ENCODE results near the gene TSPAN9.
A peak's percentile ranks its signal among the peaks of the same experiment; 100 is the strongest.

The TSPAN9 gene

DNA sequence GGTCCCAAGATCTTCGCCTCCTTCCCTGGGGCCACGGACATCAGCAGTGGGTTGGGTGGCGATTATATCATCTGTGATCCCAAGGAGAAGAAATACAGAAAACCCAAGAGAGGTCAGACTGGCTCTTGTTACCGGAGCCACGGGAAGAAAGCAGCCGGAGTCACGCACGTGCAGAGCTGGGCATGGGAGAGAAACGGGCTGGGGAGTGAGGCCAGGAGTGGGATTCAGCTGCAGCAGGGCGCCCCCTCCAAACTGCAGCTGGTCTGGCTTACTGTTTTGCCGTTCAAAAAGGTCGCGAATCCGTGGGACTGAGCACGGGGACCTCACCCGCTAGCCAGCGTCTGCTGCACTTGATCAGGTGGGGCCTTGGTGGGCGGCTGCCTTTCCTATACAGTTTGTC is 207.2 kb downstream of the TSPAN9 start:
- no peak for DNase-seq

DNA sequence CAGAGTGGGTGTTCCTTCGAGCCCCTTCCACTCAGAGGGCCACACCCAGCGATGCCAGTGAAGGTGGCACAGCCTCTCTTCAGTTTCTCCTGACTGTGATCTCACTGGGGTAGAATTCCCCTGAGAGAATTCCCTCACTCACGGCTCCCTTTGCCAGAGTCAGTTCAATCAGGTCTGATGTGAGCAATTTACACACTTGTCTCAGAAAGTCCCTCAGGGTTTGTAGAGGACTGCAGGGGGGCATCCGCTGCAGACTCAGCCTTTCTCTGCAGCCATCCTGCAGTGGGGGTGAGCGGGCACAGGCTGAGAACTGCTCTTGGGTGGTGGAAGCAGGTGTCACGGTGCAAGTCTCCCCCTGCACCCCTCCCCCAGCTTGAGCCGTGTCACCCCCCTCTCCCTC is 208.4 kb downstream of the TSPAN9 start:
- DNase-seq, result no peak

DNA sequence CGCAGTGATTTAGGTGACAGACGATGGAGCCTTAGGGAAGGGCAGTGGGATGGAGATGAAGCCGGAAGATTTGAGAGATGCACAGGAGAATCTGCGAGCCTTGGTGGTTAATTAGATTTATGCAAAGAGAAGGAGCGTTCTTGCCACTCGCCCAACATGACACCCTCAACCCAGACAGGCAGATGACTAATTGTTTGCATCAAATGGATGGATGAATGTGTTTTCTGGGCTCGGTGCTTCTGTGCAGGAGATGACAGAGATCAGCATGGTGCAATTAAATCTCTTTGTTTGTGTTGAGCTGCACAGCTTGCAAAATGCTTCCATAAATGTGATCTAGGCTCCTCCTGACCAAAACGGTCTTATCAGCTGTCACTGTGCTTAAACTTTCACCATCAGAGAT is 211.5 kb downstream of the TSPAN9 start:
- no peak for DNase-seq

- DNase-seq, result no peak
Observed at GRCh38 chr12:3289702-3290101, 212.5 kb downstream of the TSPAN9 start.

GRCh38 chr12:3291939-3292338 is 214.8 kb downstream of the TSPAN9 start:
- DNase-seq, result no peak

DNA sequence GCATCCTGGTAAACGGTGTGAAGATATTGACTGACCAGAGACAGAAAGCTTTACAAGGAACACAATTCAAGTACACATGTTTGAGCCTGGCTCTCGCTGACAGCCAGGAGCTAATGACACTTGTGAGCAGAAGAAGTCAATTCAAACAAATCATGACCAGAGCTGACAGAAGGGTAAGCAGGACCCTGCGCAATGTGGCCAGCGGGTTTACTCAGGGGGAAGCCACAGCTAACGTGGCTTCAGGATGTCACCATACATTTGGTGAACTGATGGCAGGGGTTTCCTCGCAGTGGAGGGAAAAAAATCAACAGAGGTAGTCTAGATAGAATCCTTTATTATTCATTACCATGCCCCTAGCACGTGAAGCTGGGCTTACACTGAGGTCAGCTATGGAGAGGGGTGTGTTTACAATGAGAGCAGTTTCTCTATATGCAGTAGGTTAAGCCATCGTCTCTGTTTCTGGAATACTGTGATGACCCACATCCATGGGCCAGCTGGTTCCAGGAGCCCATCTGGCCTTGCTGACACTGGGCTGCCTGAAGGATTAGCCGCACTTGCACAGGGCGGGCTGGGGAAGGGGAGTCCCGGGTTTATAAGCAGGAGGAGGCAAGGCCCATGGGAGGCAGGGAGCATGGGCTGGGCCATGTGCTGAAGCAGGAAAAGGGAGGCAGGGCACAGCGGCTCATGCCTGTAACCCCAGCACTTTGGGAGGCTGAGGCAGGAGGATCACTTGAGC is 215.7 kb downstream of the TSPAN9 start:
- DNase-seq, result no peak

GRCh38 chr12:3293446-3294161 is 216.4 kb downstream of the TSPAN9 start:
- DNase-seq, result no peak

DNA sequence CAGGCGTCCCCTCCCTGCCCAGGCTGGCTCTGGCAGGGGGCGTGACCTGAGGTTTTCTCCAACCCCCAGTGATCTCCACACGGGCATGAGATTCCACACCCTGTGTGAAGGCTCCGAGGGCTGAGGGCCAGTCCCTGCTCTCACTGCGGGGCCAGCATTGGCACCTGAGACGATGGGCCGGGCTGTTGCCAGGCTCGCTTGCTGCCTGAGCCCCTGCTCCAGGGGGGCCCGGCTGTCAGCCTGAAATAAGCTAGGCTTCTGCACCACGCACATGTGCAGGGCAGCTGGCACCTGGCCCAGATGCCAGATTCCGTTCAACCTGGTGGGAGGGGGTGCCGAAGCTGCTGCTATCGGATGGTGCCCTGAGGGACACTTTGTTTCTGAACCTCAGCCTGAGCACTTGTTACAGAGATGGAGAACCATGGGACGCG is 217.3 kb downstream of the TSPAN9 start:
- no peak for DNase-seq

DNA sequence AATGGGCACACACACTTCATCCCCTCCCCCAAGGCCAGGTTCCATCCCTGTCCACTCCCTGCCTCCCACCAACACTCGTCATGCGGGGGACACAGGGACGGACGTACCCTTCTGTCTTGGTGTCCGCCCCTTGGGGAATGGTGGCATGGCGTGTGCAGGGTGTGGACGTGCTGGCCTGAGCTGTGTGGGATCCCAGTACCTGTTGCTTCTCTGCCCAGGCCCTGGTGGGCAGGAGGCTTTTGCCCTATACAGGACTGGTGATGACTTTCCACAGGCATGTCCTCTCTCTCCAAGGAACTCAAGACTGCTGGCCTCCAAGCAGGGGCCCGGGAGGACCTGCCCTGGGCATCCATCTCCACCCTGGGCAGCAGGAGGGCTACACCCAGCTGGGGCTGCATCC is 218.0 kb downstream of the TSPAN9 start:
- no peak for DNase-seq

DNA sequence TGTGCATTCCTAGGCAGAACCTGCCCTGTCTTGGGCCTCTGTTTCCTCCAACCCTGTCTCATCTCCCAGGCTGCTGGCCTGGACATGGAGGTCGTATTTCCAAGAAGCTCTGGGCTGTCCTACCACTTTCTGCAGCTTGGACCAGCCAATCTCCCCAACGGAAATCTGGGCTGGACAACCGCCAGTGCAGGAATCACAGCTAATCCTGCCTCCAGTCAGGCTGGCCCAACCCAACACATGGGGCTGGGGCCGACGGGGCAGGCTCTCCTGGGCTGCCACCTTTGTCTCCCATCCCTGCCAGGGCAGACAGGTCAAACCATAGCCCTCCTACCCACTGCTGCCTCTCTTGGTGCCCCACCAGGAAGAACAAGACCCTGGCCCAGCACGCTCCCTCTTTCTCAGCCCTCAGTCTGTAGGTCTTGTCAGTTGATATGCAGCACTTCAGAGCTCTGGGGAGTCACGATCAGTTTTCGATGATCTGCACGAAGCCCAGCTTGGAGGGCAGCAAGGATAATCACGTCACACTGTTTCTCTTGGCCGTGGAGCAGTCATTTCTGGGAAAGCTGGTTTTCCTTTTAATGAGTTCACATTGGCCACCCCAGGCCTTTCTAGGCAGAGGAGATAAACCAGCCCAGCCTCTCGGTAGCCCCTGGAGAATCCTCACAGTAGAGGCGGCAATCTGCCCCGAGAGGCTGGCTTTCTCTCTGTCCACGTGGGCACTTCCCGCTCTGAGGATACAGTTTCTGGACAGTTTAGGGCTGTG is 218.6 kb downstream of the TSPAN9 start:
- no peak for DNase-seq

- DNase-seq, result no peak
Observed at GRCh38 chr12:3296409-3296701, 219.2 kb downstream of the TSPAN9 start.

GRCh38 chr12:3298603-3299002 is 221.4 kb downstream of the TSPAN9 start:
- DNase-seq, result no peak

DNA sequence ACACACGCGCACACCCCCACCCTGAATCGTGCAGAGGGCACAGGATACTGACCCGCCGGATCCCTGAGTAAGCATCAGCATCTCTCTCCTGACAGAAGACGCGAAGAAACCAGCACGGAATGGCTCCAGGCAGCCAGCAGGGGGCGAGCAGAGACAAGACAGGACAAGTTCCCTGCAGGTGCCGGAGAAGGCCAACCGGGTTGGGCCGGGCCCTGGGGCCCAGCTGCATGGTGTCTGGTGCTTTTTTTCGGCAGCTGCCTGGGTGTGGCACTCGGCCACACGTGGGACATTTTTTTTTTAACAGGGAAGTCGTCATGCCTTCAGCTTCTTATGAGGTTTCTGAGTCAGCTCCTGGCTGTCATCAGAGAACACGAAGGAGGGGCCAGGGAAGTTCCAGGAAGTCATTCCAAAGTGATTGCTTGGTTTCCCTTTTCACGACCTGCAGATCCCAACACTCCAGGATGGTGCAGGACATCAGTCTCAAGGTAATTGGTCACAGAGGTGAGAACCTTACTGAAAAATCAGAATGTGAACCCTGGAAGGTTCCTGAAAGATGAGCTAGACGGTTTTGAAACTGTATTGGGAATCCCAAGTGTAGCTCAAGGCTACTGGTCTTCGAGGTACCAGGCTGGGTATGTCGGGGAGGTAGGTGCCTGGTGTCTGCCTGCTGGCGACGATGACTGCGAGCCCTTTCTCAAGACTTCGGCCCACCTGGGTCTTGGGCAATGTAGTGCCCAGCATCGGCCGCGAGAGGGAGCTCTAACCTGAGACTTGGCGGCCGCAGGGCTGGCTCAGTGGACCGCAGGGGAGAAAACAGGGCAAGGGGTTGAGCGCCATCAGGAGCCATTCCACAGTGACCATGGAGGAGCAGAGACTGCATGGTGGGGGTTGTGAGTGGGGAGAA is 223.0 kb downstream of the TSPAN9 start:
- peak; percentile 69 for DNase-seq

DNA sequence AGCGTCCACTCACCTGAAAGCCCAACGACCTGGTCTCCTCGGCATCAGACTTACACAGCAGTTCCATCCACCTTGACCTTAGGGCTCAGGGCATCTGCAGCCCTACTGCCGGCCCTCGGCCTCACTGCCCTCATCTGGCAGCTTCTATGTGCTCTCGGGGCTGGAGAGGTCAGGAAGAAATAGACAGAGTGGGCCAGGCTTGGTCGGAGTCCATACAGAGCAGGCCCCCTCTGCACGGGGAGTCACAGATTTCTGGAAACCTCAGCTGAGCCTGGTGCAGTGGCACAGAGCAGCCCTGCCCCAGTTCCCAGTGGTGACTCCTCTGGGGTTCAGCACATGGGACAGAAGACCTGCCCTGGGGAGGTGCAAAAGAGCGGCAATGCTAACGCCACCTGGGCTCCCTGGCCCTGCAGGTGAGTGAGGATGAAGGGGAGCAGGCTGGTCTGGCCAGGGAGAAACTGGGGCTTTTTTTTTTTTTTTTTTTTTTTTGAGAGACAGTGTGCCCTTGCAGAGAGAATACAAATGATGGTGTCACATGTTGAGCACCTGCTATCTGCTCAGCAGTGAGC is 223.7 kb downstream of the TSPAN9 start:
- no peak for DNase-seq

- no peak for DNase-seq
Observed at GRCh38 chr12:3302401-3303041, 225.3 kb downstream of the TSPAN9 start.

GRCh38 chr12:3303410-3304136 is 226.4 kb downstream of the TSPAN9 start:
- no peak for DNase-seq

DNA sequence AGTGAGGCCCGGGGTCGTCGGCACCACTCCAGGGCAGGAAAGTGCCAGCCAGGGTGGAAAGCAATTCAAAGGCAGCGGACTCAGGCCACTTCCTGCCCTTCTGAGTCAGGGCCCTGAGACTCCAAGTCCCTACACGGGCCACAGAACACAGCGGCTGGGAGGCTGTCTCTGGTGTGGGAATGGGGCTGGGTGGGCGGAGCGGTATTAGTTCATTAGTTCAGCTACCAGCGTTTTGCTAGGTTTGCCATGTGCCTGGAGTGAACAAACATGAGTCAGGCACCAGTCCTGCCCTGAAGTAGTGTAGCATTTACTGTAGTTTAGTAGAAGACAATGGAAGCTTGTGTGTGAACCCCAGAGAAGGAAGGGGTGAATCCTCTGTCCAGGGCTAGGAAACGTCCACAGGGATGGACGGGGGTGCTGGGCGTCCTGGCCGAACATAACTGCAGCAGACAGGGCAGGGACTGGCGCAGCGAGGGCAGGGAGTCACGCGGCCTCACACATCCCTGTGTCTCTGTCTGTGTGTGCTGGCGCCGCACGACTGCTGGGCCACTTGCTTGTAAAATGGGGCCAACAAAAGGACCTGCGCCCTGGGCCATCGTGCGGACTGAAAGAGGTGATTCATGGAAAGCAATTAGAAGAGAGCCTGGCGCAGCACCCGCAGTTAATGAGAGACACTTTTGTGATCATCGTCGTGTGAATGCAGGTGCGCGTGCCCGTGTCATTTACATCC is 227.4 kb downstream of the TSPAN9 start:
- no peak for DNase-seq

GRCh38 chr12:3305464-3305863 is 228.3 kb downstream of the TSPAN9 start:
- DNase-seq, result no peak

DNA sequence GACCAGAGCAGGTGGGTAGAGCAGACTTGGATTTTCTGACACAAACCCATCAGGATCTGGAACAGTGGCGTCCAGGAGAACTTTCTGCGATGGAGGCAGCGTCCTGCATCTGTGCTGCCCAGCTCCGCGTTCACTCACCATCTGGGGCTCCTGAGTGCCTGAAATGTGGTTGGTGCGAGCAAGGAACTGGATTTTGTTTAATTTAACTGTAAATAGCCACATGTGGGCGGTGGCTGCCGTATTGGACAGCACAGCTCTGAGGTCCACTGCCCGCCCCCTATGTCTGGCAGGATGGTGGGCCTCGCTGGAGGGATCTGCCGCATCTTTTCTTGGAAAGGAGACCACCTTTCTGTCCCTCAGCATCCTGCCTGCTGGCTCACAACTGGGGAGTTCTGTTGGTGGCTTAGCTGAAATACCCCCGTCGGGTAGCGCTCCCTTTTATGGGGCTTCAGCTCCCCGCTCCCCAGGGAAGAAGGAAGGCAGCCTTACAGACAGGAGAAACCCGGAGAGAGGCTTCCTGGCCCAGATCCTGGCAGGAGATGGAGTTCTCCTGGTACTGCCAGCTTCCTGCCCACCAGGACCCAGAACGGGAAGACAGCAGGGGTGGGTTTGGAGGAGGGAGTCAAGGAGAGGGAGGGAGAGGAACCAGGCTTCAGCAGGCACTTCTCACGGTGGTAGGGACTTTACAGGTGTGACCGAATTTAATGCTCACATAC is 228.9 kb downstream of the TSPAN9 start:
- no peak for DNase-seq

GRCh38 chr12:3307389-3307788 is 230.2 kb downstream of the TSPAN9 start:
- no peak for DNase-seq
